Lower leg skin (tissue), 4 donors: ENCODE measurements around the gene MAP1S. TPM values are rescaled to one million over a fixed set of nuclear protein-coding genes. Genes with fewer than 3 reads are reported as not detected.

ENCODE experiments used
- DNase-seq, 2 donors: peaks; one replicate each; pipeline ENCODE4 v3.0.0-alpha.2; 2019; ENCODE audit warnings: low spot score in 2 of 2
- H3K4me3 ChIP-seq: fragments of 200-600 bp; sonication (generic); 2 replicates; pipeline ENCODE4 v1.5.1; 2017; ENCODE audit warnings: mild to moderate bottlenecking, low read depth; ENCODE audit not compliant: poor library complexity, severe bottlenecking
- CTCF ChIP-seq, 3 donors: fragments of 450-650 bp; IDR thresholded peaks; one replicate each; pipeline ENCODE4 v1.5.1; 2016; ENCODE audit warnings: antibody characterized with exemption in 3 of 3, mild to moderate bottlenecking in 3 of 3, moderate library complexity in 2 of 3
- POLR2A ChIP-seq, 2 donors: fragments of 450-650 bp; IDR thresholded peaks; one replicate each; pipeline ENCODE4 v1.6.1; 2016 to 2017; ENCODE audit warnings: antibody characterized with exemption in 2 of 2, mild to moderate bottlenecking in 1 of 2, moderate library complexity in 1 of 2
- WGBS, 2 donors: methylation state at CpG; one replicate each; pipeline ENCODE4 v1.1.5; 2018; 5-methylcytosine and 5-hydroxymethylcytosine counted together
- intact Hi-C: fragments of 100-400 bp; cut with DNase I; formaldehyde crosslinking; loops from one replicate; pipeline ENCODE4 v1.15.0; 2023; ENCODE audit warnings: low total_unique reads
- total RNA-seq, 4 donors: library from RNA; depleted of rRNA; stranded (reverse); fragments of >200 nt; gene quantifications; one replicate each; pipeline ENCODE4 v1.1.0, GENCODE V29; 2016

MAP1S gene
- total RNA-seq, 4 donors from 2014 or later = 10.8 to 32.7 (median 24.5) TPM

DNA sequence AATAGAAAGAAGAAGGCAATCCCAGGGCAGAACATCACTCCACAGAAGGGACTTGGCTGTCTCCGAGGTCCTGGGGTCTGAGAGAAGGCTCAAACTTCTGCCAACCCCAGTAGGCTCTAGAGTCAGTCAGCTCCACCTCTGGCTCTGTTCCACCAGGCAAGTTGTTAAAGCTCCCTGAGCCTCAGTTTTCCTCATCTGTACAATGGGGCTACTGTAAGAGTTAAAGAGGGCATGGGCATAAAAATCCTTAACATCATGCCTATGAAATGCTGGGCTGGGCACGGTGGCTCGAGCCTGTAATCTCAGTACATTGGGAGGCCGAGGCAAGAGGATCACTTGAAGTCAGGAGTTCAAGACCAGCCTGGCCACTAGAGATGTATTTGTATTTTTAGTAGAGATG, 36.2 kb upstream of the MAP1S start:
- intact Hi-C loops = no loop called here

GRCh38 chr19:17684256-17684655, 35.0 kb upstream of the MAP1S start:
- intact Hi-C loops = no loop called here
- WGBS, 2 donors = 76 to 86% methylated on average over 3 to 4 of the region's 4 CpGs
- DNase-seq = no peak
- H3K4me3 ChIP-seq = no peak overlapping the region
- TF ChIP-seq POLR2A (IDR thresholded peaks at IDR 0.05) = no peak
- TF ChIP-seq CTCF (IDR thresholded peaks at IDR 0.05) = no peak

More for the DNA sequence above, 36.2 kb upstream of the MAP1S start:
- no peak for DNase-seq
- H3K4me3 ChIP-seq = no peak overlapping the region
- WGBS, 2 donors = 84 to 92% methylated on average over 4 of the region's 4 CpGs
- TF ChIP-seq POLR2A (IDR thresholded peaks at IDR 0.05) (no peak), CTCF (IDR thresholded peaks at IDR 0.05) (no peak)

DNA sequence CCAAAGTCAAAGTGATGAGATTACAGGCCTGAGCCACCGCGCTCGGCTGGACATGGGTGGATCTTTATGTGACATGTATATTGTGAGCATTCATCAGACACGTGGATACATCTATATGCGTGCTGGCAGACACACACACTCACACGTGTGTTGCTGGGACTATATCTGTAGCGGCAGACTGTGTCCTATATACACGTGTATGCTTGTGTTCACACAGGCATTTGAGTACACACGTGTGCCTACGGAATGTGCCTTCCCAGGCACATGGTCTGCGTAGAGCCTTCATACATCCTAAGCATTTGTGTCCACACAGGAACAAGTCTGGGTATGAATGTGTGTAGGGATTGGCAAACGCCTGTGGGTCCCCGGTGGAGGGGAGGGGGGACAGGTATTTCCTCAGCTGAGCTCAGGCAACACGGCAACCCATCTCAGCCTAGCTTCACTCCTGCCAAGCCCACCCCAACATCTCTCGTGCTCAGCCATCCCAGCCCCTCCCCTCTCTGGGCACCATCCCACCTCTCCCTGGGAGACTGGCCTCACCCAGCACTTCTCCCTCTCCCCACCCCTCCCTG, 33.7 kb upstream of the MAP1S start:
- 51 to 56% methylated on average over 13 of the region's 15 CpGs for WGBS, 2 donors
- intact Hi-C loops = no loop called here
- TF ChIP-seq POLR2A (IDR thresholded peaks at IDR 0.05) = no peak
- no peak for TF ChIP-seq CTCF (IDR thresholded peaks at IDR 0.05)
- no peak overlapping the region for H3K4me3 ChIP-seq
- no peak for DNase-seq

DNA sequence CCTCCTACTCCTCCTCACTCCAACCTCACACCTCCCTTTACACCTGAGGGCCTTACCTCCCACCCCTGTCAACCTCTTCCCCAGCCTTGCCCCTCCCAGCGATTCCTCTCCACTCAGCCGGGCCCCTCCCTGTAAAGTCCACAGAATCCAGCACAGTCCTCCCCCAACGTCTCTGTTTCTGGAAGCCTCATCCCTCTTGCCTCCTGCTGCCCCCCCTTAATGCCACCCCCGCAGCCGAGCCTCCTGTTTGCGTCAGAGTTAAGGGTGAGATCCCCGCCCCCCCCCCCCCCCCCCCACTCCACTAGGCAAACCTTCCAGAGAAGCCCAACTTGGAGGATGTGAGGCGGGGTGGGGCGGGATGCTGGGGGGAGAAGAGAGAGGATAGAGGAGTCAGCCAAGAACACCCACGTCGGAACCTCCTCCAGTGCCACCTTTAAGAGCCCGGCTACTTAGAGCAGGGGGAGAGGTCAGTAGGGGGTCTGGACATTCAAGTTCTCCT, 33.2 kb upstream of the MAP1S start:
- WGBS, 2 donors = 0 to 3% methylated on average over 11 to 12 of the region's 12 CpGs
- TF ChIP-seq POLR2A (IDR thresholded peaks at IDR 0.05) = no peak
- TF ChIP-seq CTCF (IDR thresholded peaks at IDR 0.05) = no peak
- intact Hi-C loops = no loop called here
- no peak overlapping the region for H3K4me3 ChIP-seq
- no peak for DNase-seq

- WGBS, 2 donors = 0 to 1% methylated on average over 2 to 9 of the region's 28 CpGs
- intact Hi-C loops = no loop called here
- no peak for DNase-seq
- no peak overlapping the region for H3K4me3 ChIP-seq
- no peak for TF ChIP-seq POLR2A (IDR thresholded peaks at IDR 0.05)
These were observed 32.7 kb upstream of the MAP1S start for GRCh38 chr19:17686592-17687024.

- no peak for TF ChIP-seq POLR2A (IDR thresholded peaks at IDR 0.05)
- no peak for TF ChIP-seq CTCF (IDR thresholded peaks at IDR 0.05)
- intact Hi-C loops = no loop called here
- no peak overlapping the region for H3K4me3 ChIP-seq
- WGBS, 2 donors = 2% methylated on average over 24 of the region's 24 CpGs
- DNase-seq = no peak
These were observed 32.0 kb upstream of the MAP1S start for GRCh38 chr19:17687141-17687856.
